Lower leg skin (tissue), 3 donors: Measurements from ENCODE around the gene HSF5.

Experiments used
- CTCF ChIP-seq, 3 donors: fragments of 450-650 bp; IDR thresholded peaks; one replicate each; pipeline ENCODE4 v1.5.1; 2016; ENCODE audit warnings: antibody characterized with exemption in 3 of 3, mild to moderate bottlenecking in 3 of 3, moderate library complexity in 2 of 3
- POLR2A ChIP-seq, 2 donors: fragments of 450-650 bp; IDR thresholded peaks; one replicate each; pipeline ENCODE4 v1.6.1; 2016 to 2017; ENCODE audit warnings: antibody characterized with exemption in 2 of 2, mild to moderate bottlenecking in 1 of 2, moderate library complexity in 1 of 2

- TF ChIP-seq CTCF (IDR thresholded peaks at IDR 0.05) (no peak), POLR2A (IDR thresholded peaks at IDR 0.05) (no peak)
Measured at GRCh38 chr17:58470356-58470755, 17.9 kb downstream of the HSF5 start.
